GM12878 (cell line): ENCODE data around the gene LIPM. TPM values are rescaled to one million over a fixed set of nuclear protein-coding genes. Genes with fewer than 3 reads are reported as not detected.

Experiments
- ATAC-seq: fragments of 200-7000 bp; cut with Tn5 transposase; 3 replicates; pipeline ENCODE4 v1.9.1; 2020; ENCODE audit warnings: mild to moderate bottlenecking, moderate library complexity
- BruUV-seq: library from RNA; stranded (reverse); fragments of 400-500 nt; replicated peaks from 2 replicates; lab custom pipeline; 2021; lab: Mats Ljungman, UMichigan
- CTCF ChIA-PET: fragments of 300-600 bp; sonication (Branson Sonifier 250); formaldehyde crosslinking; extraction: SDS; loops from one replicate; lab custom pipeline; 2021; ENCODE audit warnings: inconsistent platforms; lab: Yijun Ruan, JAX
- POLR2A ChIA-PET: fragments of 350-600 bp; formaldehyde crosslinking; extraction: SDS; loops from one replicate; lab custom pipeline; 2021; ENCODE audit warnings: inconsistent platforms; lab: Charles Lee
- RAD21 ChIA-PET: fragments of 300-600 bp; sonication (Branson Sonifier 250); formaldehyde crosslinking; loops from one replicate; lab custom pipeline; 2023; ENCODE audit warnings: antibody characterized with exemption; ENCODE audit not compliant: unreplicated experiment; lab: Charles Lee
- SMC1A ChIA-PET: fragments of 300-600 bp; sonication (Branson Sonifier 250); formaldehyde crosslinking; loops from one replicate; lab custom pipeline; 2023; ENCODE audit not compliant: unreplicated experiment, uncharacterized antibody; lab: Charles Lee
- DNase-seq: peaks from one replicate; pipeline ENCODE4 v3.0.0-alpha.2; 2011; ENCODE audit warnings: low read depth, low spot score
- FAIRE-seq: peaks from 3 replicates; lab custom pipeline; 2011; peaks lifted over from hg19 to GRCh38; lab: Jason Lieb, UNC
- H2AFZ ChIP-seq: 2 replicates; pipeline ENCODE4 v1.6.0; 2011; ENCODE audit warnings: low read depth, low read length, control low read depth; ENCODE audit not compliant: control insufficient read depth
- H3K27ac ChIP-seq: 2 replicates; pipeline ENCODE4 v1.5.1; 2011; ENCODE audit warnings: control low read depth; ENCODE audit not compliant: control insufficient read depth, insufficient read depth
- H3K27me3 ChIP-seq, 2 experiments: replicated peaks in 1 of 2; 2 replicates each; pipeline versions ENCODE4 v1.6.0 to v1.6.1; 2011; ENCODE audit warnings: low read length in 1 of 2; ENCODE audit not compliant: control insufficient read depth in 2 of 2, insufficient read depth in 2 of 2
- H3K36me3 ChIP-seq, 2 experiments: 2 replicates each; pipeline ENCODE4 v1.5.1; 2011; ENCODE audit warnings: low read length in 1 of 2; ENCODE audit not compliant: control insufficient read depth in 2 of 2, insufficient read depth in 2 of 2
- H3K4me1 ChIP-seq: 2 replicates; pipeline ENCODE4 v1.6.1; 2011; ENCODE audit warnings: mild to moderate bottlenecking, low read length, moderate library complexity, mixed read lengths; ENCODE audit not compliant: control insufficient read depth, insufficient read depth
- H3K4me2 ChIP-seq: 2 replicates; pipeline ENCODE4 v1.6.0; 2011; ENCODE audit warnings: control low read depth; ENCODE audit not compliant: control insufficient read depth, insufficient read depth
- H3K4me3 ChIP-seq: fragments of 200-600 bp; sonication (generic); 2 replicates; pipeline ENCODE4 v1.5.1; 2016
- H3K79me2 ChIP-seq: 2 replicates; pipeline ENCODE4 v1.6.0; 2011; ENCODE audit warnings: low read length; ENCODE audit not compliant: control insufficient read depth, insufficient read depth
- H3K9ac ChIP-seq: 2 replicates; pipeline ENCODE4 v1.8.0; 2011; ENCODE audit warnings: low read length, control low read depth, mixed read lengths; ENCODE audit not compliant: control insufficient read depth, insufficient read depth
- H3K9me3 ChIP-seq: replicated peaks from 3 replicates; pipeline ENCODE4 v1.5.1; 2011; ENCODE audit warnings: mild to moderate bottlenecking, low read length; ENCODE audit not compliant: control insufficient read depth, insufficient read depth
- H4K20me1 ChIP-seq: 2 replicates; pipeline ENCODE4 v1.6.0; 2011; ENCODE audit not compliant: control insufficient read depth, insufficient read depth
- ATF2 ChIP-seq: IDR thresholded peaks from 2 replicates; pipeline ENCODE4 v1.6.1; 2012; ENCODE audit warnings: low read length, inconsistent platforms
- ATF7 ChIP-seq: fragments of 450-650 bp; IDR thresholded peaks from 2 replicates; pipeline ENCODE4 v1.6.1; 2016; ENCODE audit warnings: low read depth, mild to moderate bottlenecking
- BCL11A ChIP-seq: IDR thresholded peaks from 2 replicates; pipeline ENCODE4 v1.6.1; 2011; ENCODE audit warnings: low read depth, low read length
- BHLHE40 ChIP-seq, 2 experiments: fragments of 450-650 bp in 1 of 2; IDR thresholded peaks; 2 replicates each; pipeline ENCODE4 v1.6.1; 2011 to 2017; ENCODE audit warnings: low read depth in 2 of 2, borderline replicate concordance in 1 of 2, improper control_type of control experiment in 1 of 2, low read length in 1 of 2, mild to moderate bottlenecking in 1 of 2
- CEBPB ChIP-seq, 2 experiments: fragments of 150-350 bp in 1 of 2; IDR thresholded peaks; 2 replicates each; pipeline ENCODE4 v1.6.1; 2012 to 2014; ENCODE audit warnings: low read depth in 2 of 2, low read length in 2 of 2, borderline replicate concordance in 1 of 2, inconsistent platforms in 1 of 2
- E4F1 ChIP-seq: fragments of 450-650 bp; IDR thresholded peaks from 2 replicates; pipeline ENCODE4 v1.6.1; 2018; ENCODE audit warnings: borderline replicate concordance, mild to moderate bottlenecking; ENCODE audit not compliant: partially characterized antibody
- EED ChIP-seq: sonication (generic); IDR thresholded peaks from 2 replicates; pipeline ENCODE4 v1.6.1; 2016; ENCODE audit warnings: antibody characterized with exemption, low read depth
- HDAC2 ChIP-seq: fragments of 200-600 bp; sonication (generic); IDR thresholded peaks from 2 replicates; pipeline ENCODE4 v1.6.1; 2017
- HDGF ChIP-seq: fragments of 450-650 bp; IDR thresholded peaks from 2 replicates; pipeline ENCODE4 v1.6.1; 2016; ENCODE audit warnings: antibody characterized with exemption
- IKZF2 ChIP-seq, 2 experiments: fragments of 450-650 bp; IDR thresholded peaks; 2 replicates each; pipeline ENCODE4 v1.6.1; 2017; ENCODE audit warnings: mild to moderate bottlenecking in 2 of 2, moderate library complexity in 2 of 2
- MLLT1 ChIP-seq: fragments of 450-650 bp; IDR thresholded peaks from 2 replicates; pipeline ENCODE4 v1.6.1; 2016; ENCODE audit warnings: mild to moderate bottlenecking
- MTA2 ChIP-seq: fragments of 450-650 bp; IDR thresholded peaks from 2 replicates; pipeline ENCODE4 v1.6.1; 2016; ENCODE audit warnings: low read depth, mild to moderate bottlenecking, moderate library complexity
- RAD51 ChIP-seq: fragments of 450-650 bp; IDR thresholded peaks from 2 replicates; pipeline ENCODE4 v1.6.1; 2016; ENCODE audit warnings: moderate library complexity, mild to moderate bottlenecking, inconsistent platforms
- TAF1 ChIP-seq: IDR thresholded peaks from 2 replicates; pipeline ENCODE4 v1.6.1; 2011; ENCODE audit warnings: mild to moderate bottlenecking, low read depth, low read length, borderline replicate concordance
- TCF7 ChIP-seq: IDR thresholded peaks from 2 replicates; pipeline ENCODE4 v1.6.1; 2014; ENCODE audit warnings: antibody characterized with exemption, borderline replicate concordance
- ZBTB4 ChIP-seq: fragments of 450-650 bp; formaldehyde crosslinking; IDR thresholded peaks from 2 replicates; pipeline ENCODE4 v1.4.0; 2022; ENCODE audit warnings: mild to moderate bottlenecking, moderate library complexity
- ZNF24 ChIP-seq: fragments of 450-650 bp; IDR thresholded peaks from 2 replicates; pipeline ENCODE4 v1.6.1; 2017; ENCODE audit warnings: antibody characterized with exemption, mild to moderate bottlenecking
- WGBS: methylation state at CpG from one replicate; pipeline ENCODE4 v1.1.6; 2016; ENCODE audit warnings: low lambda C conversion rate; ENCODE audit not compliant: insufficient replicate concordance, insufficient coverage; ENCODE audit errors: missing lambda C conversion rate; 5-methylcytosine and 5-hydroxymethylcytosine counted together
- in situ Hi-C: fragments of 300-500 bp; cut with MboI; formaldehyde crosslinking; loops from 9 replicates; pipeline ENCODE4 v1.14.3; 2018; ENCODE audit warnings: mixed read lengths
- intact Hi-C: fragments of 100-400 bp; cut with micrococcal nuclease; formaldehyde crosslinking; loops from one replicate; pipeline ENCODE4 v1.14.2; 2022; ENCODE audit not compliant: unreplicated experiment
- polyA plus RNA-seq, 11 experiments: library from polyadenylated mRNA; depleted of rRNA in 4 of 11; unstranded in 6 of 11; stranded (reverse) in 5 of 11; fragments of >200 nt; fragmentation: Nextera tagmentation in 4 of 11; fragmentation: Illumina TruSeq in 1 of 11; extraction: Ambion mirVana in 4 of 11; extraction: Trizol in 1 of 11; gene quantifications; 1 replicate in 1 of 11; 2 replicates in 10 of 11; pipeline versions ENCODE4 v1.2.1 to v1.2.3, GENCODE V29; 2011 to 2016; ENCODE audit warnings: inconsistent platforms in 2 of 11, missing spikeins in 2 of 11, low read depth in 1 of 11
- total RNA-seq, 4 experiments: library from RNA; depleted of rRNA in 3 of 4; stranded (reverse); fragments of >200 nt in 3 of 4; fragmentation: Illumina TruSeq in 1 of 4; extraction: Trizol in 1 of 4; gene quantifications; 2 replicates each; pipeline versions ENCODE4 v1.2.1 to v1.2.3, GENCODE V29; 2013 to 2021

Gene LIPM
- total and polyA plus RNA-seq, 10 of the 15 experiments (the other 5 are each of a cell fraction or from before 2014, with no cell fraction given) = not detected

GRCh38 chr10:88843171-88843570 is 40.6 kb downstream of the LIPM start:
- no peak for FAIRE-seq
- Histone ChIP-seq H3K4me1 (no peaks in the 10 kb centered on the region), H3K4me2 (no peak overlapping the region), H3K27me3 (no peaks in the 10 kb centered on the region), H4K20me1 (no peaks in the 10 kb centered on the region), H2AFZ (no peak overlapping the region), H3K27ac (no peak overlapping the region), H3K4me3 (no peak overlapping the region), H3K36me3 (no peaks in the 10 kb centered on the region), H3K9me3 (no peaks in the 10 kb centered on the region), H3K9ac (no peak overlapping the region), H3K79me2 (no peaks in the 10 kb centered on the region)
- POLR2A ChIA-PET = interaction anchor here (0.8 kb wide), 1 partner anchor 44 kb away, joined by 3 read pairs; no protein-coding TSS in a partner anchor
- CTCF ChIA-PET = interaction anchor here (1.2 to 22.7 kb wide), 4 partner anchors 8 to 144 kb away, joined by 3 to 895 read pairs (median 36); no protein-coding TSS in a partner anchor
- RAD21 ChIA-PET = interaction anchor here (1.3 to 1.8 kb wide), 2 partner anchors 22 to 89 kb away, joined by 3 to 5 read pairs; no protein-coding TSS in a partner anchor
- SMC1A ChIA-PET = interaction anchor here (0.7 to 4.7 kb wide), 8 partner anchors 8 to 94 kb away, joined by 3 to 49 read pairs (median 4); no protein-coding TSS in a partner anchor
- intact Hi-C loops = no loop called here
- peak; percentile 34; the same call in 2 of the 3 replicates for ATAC-seq
- 83% methylated on average over 4 of the region's 4 CpGs for WGBS
- no TSS peak for BruUV-seq
- in situ Hi-C loops = no loop called here
- no peak for DNase-seq
- TF ChIP-seq HDAC2 (no peak), BCL11A (no peak), E4F1 (no peak), BHLHE40 (IDR thresholded peaks at IDR 0.05; ENCODE audit: borderline replicate concordance in 1 of 2, low read depth in 2 of 2, low read length in 1 of 2) (no peak), ATF7 (no peak), TCF7 (no peak), IKZF2 (IDR thresholded peaks at IDR 0.05) (peak; percentile 57 to 61; a peak in 2 of 4 replicates), ZNF24 (no peak), CEBPB (IDR thresholded peaks at IDR 0.05; ENCODE audit: borderline replicate concordance in 1 of 2, low read depth in 2 of 2, low read length in 2 of 2) (no peak), ZBTB4 (CRISPR knock-in tag) (no peak), MTA2 (peak; percentile 61; the same call in 1 of the 2 replicates), ATF2 (no peak), EED (no peak), TAF1 (no peak), HDGF (no peak), MLLT1 (no peak), RAD51 (no peak)
